Fibroblast of the aortic adventitia (primary cell): ENCODE results near the gene HACD1. TPM values are rescaled to one million over a fixed set of nuclear protein-coding genes. Genes with fewer than 3 reads are reported as not detected.
"Not testable (repeated sequence)": the region's sequence is repeated elsewhere in the genome, so short reads cannot be mapped to it uniquely, and the experiment has no call there.

Experiments
- DNase-seq: peaks from one replicate; pipeline ENCODE4 v3.0.0-alpha.2; 2010; ENCODE audit warnings: low read depth
- H3K4me3 ChIP-seq: 2 replicates; pipeline ENCODE4 v1.5.1; 2011; ENCODE audit warnings: low read depth, mild to moderate bottlenecking, control low read depth, low read length, moderate library complexity
- total RNA-seq: library from RNA; depleted of rRNA; stranded (reverse); fragments of >200 nt; gene quantifications from 2 replicates; pipeline ENCODE4 v1.2.3, GENCODE V29; 2012; ENCODE audit warnings: low replicate concordance
- TF ChIP-seq, protein P1 (sequence below): IDR thresholded peaks from 2 replicates; pipeline ENCODE4 v1.5.1; 2011; ENCODE audit warnings: mild to moderate bottlenecking, low read length, control low read depth, inconsistent platforms; ENCODE audit not compliant: insufficient read depth

Gene HACD1
- total RNA-seq, 1 donor: 18.4 TPM

DNA sequence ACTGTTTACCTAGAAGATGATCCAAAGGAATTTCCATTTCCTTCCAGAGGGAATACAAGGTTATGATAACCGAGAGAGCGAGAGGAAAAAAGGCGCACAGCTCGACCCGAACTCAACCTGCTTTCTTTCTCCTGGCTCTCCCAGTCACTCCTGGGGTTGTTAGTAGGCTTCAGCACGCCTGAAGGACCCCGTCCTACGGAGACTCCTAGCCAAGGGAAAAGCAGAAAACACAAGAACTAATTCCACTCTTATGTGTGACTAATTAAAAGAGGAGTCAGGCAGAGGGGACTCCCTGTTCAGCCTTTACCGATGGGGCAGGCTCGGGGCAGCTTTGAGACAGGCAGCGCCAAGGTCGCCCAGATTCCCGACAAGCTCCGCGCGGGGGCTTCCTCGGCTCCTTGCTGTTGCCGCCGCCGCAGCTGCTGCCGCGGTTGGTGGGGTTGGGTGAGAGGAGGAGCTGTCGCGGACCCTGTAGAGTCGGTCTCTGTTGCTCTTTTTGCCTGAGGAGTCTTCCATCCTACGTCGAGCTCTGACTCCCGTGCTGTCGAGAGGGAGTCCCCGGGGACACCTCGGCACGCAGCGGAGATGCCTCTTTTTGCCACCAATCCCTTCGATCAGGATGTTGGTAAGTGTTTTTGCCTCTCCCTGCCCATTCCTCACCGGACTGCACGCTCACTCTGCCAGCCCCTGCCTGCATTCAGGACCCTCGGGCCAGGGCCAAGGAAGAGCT is 26.7 kb upstream of the HACD1 start, which contains the start of gene STAM:
TSS of gene STAM (plus strand) at position 397 of the 730 bp plus-strand sequence. CDS start at position 586, 189 bp downstream.
- DNase-seq: peak; percentile 95
- TF ChIP-seq, protein P1, sequence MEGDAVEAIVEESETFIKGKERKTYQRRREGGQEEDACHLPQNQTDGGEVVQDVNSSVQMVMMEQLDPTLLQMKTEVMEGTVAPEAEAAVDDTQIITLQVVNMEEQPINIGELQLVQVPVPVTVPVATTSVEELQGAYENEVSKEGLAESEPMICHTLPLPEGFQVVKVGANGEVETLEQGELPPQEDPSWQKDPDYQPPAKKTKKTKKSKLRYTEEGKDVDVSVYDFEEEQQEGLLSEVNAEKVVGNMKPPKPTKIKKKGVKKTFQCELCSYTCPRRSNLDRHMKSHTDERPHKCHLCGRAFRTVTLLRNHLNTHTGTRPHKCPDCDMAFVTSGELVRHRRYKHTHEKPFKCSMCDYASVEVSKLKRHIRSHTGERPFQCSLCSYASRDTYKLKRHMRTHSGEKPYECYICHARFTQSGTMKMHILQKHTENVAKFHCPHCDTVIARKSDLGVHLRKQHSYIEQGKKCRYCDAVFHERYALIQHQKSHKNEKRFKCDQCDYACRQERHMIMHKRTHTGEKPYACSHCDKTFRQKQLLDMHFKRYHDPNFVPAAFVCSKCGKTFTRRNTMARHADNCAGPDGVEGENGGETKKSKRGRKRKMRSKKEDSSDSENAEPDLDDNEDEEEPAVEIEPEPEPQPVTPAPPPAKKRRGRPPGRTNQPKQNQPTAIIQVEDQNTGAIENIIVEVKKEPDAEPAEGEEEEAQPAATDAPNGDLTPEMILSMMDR: no peak
- H3K4me3 ChIP-seq: peak within 1 kb of the TSS; percentile 84

- DNase-seq: no peak
- TF ChIP-seq, protein P1: no peak
- peak overlapping the region; percentile 84 for H3K4me3 ChIP-seq
Measured at GRCh38 chr10:17643339-17643754, 26.2 kb upstream of the HACD1 start.

- TF ChIP-seq, protein P1: no peak
- no peak overlapping the region for H3K4me3 ChIP-seq
- no peak for DNase-seq
Measured at GRCh38 chr10:17640331-17640816, 23.2 kb upstream of the HACD1 start.

- TF ChIP-seq, protein P1: no peak
- no peak overlapping the region for H3K4me3 ChIP-seq
- no peak for DNase-seq
Measured at GRCh38 chr10:17637869-17638268, 20.7 kb upstream of the HACD1 start.

- no peak for DNase-seq
- TF ChIP-seq, protein P1: no peak
- H3K4me3 ChIP-seq: no peak overlapping the region
Measured at GRCh38 chr10:17633353-17633752, 16.2 kb upstream of the HACD1 start.

GRCh38 chr10:17632590-17632989 is 15.4 kb upstream of the HACD1 start:
- H3K4me3 ChIP-seq, DNase-seq: not testable (repeated sequence)

DNA sequence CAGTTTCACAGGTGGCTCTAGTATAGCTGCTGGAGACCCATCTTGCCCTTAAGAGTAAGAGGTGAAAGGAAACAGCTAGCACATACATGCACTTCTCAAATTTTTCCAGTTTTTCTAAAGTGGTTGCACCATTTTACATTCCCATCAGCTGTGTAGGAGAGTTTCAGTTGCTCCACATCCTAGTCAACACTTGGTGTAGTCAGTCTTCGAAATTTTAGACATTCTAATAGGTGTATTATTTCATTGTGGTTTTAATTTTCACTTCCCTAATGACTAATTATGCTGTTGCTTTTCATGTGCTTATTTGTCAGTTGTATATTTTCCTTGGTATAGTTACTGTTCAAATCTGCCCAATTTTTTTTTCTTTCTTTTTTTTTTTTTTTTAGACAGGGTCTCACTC is 9.5 kb upstream of the HACD1 start:
- TF ChIP-seq, protein P1: no peak
- no peak for DNase-seq
- no peak overlapping the region for H3K4me3 ChIP-seq
